A673 (cell line): ENCODE results near the gene LAP3. TPM values are rescaled to one million over a fixed set of nuclear protein-coding genes. Genes with fewer than 3 reads are reported as not detected.

Source experiments
- BruUV-seq: library from RNA; stranded (reverse); fragments of 400-500 nt; replicated peaks from 2 replicates; lab custom pipeline; 2021; lab: Mats Ljungman, UMichigan
- CTCF ChIA-PET: fragments of 300-600 bp; sonication (Branson Sonifier 250); formaldehyde crosslinking; loops from one replicate; lab custom pipeline; 2022; ENCODE audit warnings: antibody characterized with exemption; lab: Charles Lee
- POLR2A ChIA-PET: fragments of 300-600 bp; sonication (Branson Sonifier 250); formaldehyde crosslinking; loops from one replicate; lab custom pipeline; 2022; ENCODE audit warnings: antibody characterized with exemption; ENCODE audit not compliant: low non-redundant PET; lab: Charles Lee
- DNase-seq: peaks from one replicate; pipeline ENCODE4 v3.0.0-alpha.2; 2015; ENCODE audit warnings: low spot score
- H3K27ac ChIP-seq: fragments of 200-600 bp; sonication (generic); 2 replicates; pipeline ENCODE4 v1.5.1; 2016; ENCODE audit warnings: mixed run types, low read depth, mild to moderate bottlenecking, mixed read lengths, antibody characterized with exemption, low read length; ENCODE audit not compliant: poor library complexity, severe bottlenecking
- H3K27me3 ChIP-seq: fragments of 200-600 bp; sonication (generic); replicated peaks from 2 replicates; pipeline ENCODE4 v1.6.1; 2017; ENCODE audit warnings: mixed run types, low read depth, mild to moderate bottlenecking, mixed read lengths, antibody characterized with exemption, low read length; ENCODE audit not compliant: insufficient read depth, poor library complexity
- H3K36me3 ChIP-seq: fragments of 200-600 bp; sonication (generic); 2 replicates; pipeline ENCODE4 v1.6.1; 2016; ENCODE audit warnings: mixed run types, mild to moderate bottlenecking, mixed read lengths, antibody characterized with exemption, low read length; ENCODE audit not compliant: insufficient read depth, poor library complexity, severe bottlenecking
- H3K4me1 ChIP-seq: fragments of 200-600 bp; sonication (generic); 2 replicates; pipeline ENCODE4 v1.6.1; 2017; ENCODE audit warnings: mixed run types, mild to moderate bottlenecking, mixed read lengths, antibody characterized with exemption, low read length; ENCODE audit not compliant: insufficient read depth, poor library complexity, severe bottlenecking
- H3K4me3 ChIP-seq: fragments of 200-600 bp; sonication (generic); 2 replicates; pipeline ENCODE4 v1.5.1; 2016; ENCODE audit warnings: low read depth, mixed run types, mild to moderate bottlenecking, mixed read lengths, low read length; ENCODE audit not compliant: poor library complexity, severe bottlenecking
- H3K9me3 ChIP-seq: fragments of 200-600 bp; sonication (generic); 2 replicates; pipeline ENCODE4 v1.6.1; 2016; ENCODE audit warnings: mixed run types, low read depth, mild to moderate bottlenecking, mixed read lengths, antibody characterized with exemption, low read length; ENCODE audit not compliant: poor library complexity, severe bottlenecking
- EZH2 ChIP-seq: fragments of 200-600 bp; sonication (generic); IDR thresholded peaks from 2 replicates; pipeline ENCODE4 v1.6.1; 2017; ENCODE audit warnings: borderline replicate concordance, low read depth, mild to moderate bottlenecking, mixed read lengths, antibody characterized with exemption, low read length; ENCODE audit not compliant: poor library complexity, severe bottlenecking
- intact Hi-C: fragments of 100-400 bp; cut with micrococcal nuclease; formaldehyde crosslinking; loops from one replicate; pipeline ENCODE4 v1.10.0; 2022; ENCODE audit not compliant: unreplicated experiment
- total RNA-seq: library from RNA; stranded (reverse); gene quantifications from 2 replicates; pipeline ENCODE4 v1.2.3, GENCODE V29; 2021
- TF ChIP-seq, protein P1 (sequence below): fragments of 300-800, 200-600 bp; sonication (generic); conservative IDR thresholded peaks from 2 replicates; pipeline ENCODE4 v1.5.1; 2017; ENCODE audit warnings: low read depth, mild to moderate bottlenecking, antibody characterized with exemption, low read length, moderate library complexity, mixed read lengths

Gene LAP3
- total RNA-seq, 1 experiment from 2014 or later, result 54.1 TPM

DNA sequence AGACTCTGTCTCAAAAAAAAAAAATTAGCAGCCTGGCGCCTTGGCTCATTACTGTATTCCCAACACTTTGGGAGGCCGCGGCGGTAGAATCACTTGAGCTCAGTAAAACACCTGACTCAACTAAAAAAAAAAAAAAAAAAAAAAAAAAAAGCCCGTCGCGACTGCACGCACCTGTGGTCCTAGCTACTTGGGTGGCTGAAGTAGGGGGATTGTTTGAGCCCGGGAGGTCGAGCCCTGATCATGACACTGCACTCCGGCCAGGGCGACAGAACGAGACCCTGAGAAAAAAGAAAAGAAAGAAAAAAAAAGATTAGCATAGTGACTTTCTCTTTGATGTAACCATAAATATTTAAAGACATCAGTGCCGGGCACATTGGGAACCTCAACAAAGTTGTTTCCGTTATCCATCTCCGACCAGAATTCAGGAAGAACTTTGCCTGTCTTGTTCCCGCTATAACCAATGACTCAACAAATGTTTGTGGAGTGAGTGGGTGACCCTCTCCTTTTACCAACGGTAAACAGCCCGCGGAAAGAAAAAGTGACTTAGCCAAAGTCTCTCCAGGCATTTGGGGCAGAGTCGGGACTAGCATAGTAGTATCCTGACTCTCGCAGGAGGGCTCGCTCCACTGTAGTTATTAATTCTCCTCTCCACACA, 36.9 kb downstream of the LAP3 start:
- TF ChIP-seq EZH2, result no peak
- TF ChIP-seq, protein P1, sequence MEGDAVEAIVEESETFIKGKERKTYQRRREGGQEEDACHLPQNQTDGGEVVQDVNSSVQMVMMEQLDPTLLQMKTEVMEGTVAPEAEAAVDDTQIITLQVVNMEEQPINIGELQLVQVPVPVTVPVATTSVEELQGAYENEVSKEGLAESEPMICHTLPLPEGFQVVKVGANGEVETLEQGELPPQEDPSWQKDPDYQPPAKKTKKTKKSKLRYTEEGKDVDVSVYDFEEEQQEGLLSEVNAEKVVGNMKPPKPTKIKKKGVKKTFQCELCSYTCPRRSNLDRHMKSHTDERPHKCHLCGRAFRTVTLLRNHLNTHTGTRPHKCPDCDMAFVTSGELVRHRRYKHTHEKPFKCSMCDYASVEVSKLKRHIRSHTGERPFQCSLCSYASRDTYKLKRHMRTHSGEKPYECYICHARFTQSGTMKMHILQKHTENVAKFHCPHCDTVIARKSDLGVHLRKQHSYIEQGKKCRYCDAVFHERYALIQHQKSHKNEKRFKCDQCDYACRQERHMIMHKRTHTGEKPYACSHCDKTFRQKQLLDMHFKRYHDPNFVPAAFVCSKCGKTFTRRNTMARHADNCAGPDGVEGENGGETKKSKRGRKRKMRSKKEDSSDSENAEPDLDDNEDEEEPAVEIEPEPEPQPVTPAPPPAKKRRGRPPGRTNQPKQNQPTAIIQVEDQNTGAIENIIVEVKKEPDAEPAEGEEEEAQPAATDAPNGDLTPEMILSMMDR, result no peak
- ChIA-PET POLR2A (interaction anchor here (0.6 to 0.7 kb wide), 3 partner anchors 222 to 1086 kb away, joined by 3 to 11 read pairs (median 4); no protein-coding TSS in a partner anchor), CTCF (no interaction called here)
- DNase-seq, result peak; percentile 6
- TSS peak; percentile 96 for BruUV-seq
- Histone ChIP-seq H3K27me3 (no peaks in the 10 kb centered on the region), H3K36me3 (peaks cover 6% of the 10 kb centered on the region), H3K9me3 (no peaks in the 10 kb centered on the region), H3K4me1 (peaks cover 10% of the 10 kb centered on the region), H3K27ac (peak overlapping the region; percentile 86), H3K4me3 (peak overlapping the region; percentile 77)
- intact Hi-C loops, result loop anchor here (10.0 kb wide), 1 partner anchor 191 kb away; no protein-coding TSS in a partner anchor

DNA sequence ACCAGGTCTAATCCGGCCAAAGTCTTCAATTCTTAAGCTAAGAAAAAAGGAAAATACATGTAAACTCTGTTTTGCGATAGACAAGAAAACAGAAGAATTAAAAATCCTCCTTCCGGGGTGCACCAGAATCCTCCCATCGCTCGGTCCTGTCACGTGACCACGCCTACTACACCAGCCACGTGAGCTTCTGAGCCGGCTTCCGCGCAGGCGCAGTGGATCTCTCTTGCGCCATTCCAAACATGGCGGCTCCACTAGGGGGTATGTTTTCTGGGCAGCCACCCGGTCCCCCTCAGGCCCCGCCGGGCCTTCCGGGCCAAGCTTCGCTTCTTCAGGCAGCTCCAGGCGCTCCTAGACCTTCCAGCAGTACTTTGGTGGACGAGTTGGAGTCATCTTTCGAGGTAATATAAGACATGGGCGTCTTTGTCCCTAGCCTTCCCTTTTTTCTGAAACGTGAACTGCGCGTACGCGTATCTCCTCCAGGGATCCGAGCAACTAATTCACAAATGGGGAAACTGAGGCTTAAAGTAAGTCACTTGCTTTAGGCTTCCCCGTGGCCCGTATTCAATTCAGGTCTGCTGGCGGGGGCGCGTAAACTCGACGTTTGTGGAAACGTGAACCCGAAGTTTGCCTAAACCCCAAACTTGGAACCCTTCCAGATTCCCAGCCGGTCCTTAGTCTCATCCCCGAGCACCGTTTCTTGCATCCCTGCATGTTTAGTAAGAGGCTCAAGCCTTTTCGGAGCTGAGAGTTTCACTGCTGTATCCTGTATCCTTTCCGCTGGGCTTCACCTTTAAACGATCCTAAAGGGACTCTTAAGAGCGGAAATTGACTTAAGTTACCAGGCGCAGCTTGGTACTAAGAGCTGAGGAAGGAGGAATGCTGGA, 37.7 kb downstream of the LAP3 start, which contains the start of gene MED28:
MED28 (plus strand) TSS at position 226 of the 884 bp plus-strand sequence; CDS start at position 240, 14 bp downstream.
- Histone ChIP-seq H3K27ac (peak within 1 kb of the TSS; percentile 86), H3K4me3 (peak within 1 kb of the TSS; percentile 77), H3K4me1 (peaks cover 10% of the 10 kb centered on the region), H3K36me3 (peaks cover 12% of the 10 kb centered on the region), H3K9me3 (no peaks in the 10 kb centered on the region), H3K27me3 (no peaks in the 10 kb centered on the region)
- intact Hi-C loops, result loop anchor here (10.0 kb wide), 1 partner anchor 190 kb away; no protein-coding TSS in a partner anchor
- ChIA-PET POLR2A (interaction anchor here (0.6 to 0.7 kb wide), 2 partner anchors 257 to 1087 kb away, joined by 4 to 11 read pairs; no protein-coding TSS in a partner anchor), CTCF (no interaction called here)
- DNase-seq, result peak; percentile 97
- TSS peak; percentile 86 for BruUV-seq
- TF ChIP-seq EZH2, result no peak
- TF ChIP-seq, protein P1, result no peak

DNA sequence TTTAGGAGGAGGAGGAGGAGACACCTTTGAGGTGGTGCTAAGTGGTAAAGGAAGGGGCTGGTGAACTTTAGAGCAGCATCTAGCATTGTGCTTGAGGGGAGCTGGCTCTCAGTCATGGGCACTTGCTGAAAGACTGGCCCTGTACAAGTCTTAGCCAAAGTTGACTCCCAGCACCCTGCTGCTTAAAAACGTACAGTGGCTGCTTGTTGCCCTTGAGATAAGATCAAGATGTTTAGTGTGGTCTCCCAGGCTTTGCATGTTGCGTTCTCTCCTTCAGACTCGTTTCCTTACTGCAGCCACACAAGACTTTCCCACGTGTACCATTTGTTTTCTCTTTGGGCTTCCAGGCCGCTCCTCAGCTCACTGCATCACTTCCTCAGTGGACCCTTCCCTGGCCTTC, 39.3 kb downstream of the LAP3 start:
- no peak for DNase-seq
- BruUV-seq, result TSS peak; percentile 15
- Histone ChIP-seq H3K27me3 (no peaks in the 10 kb centered on the region), H3K4me1 (peaks cover 10% of the 10 kb centered on the region), H3K27ac (no peak overlapping the region), H3K9me3 (no peaks in the 10 kb centered on the region), H3K4me3 (no peak overlapping the region), H3K36me3 (peaks cover 27% of the 10 kb centered on the region)
- intact Hi-C loops, result loop anchor here (10.0 kb wide), 1 partner anchor 189 kb away; no protein-coding TSS in a partner anchor
- POLR2A ChIA-PET, result no interaction called here
- TF ChIP-seq, protein P1, result no peak
- no peak for TF ChIP-seq EZH2
- CTCF ChIA-PET, result no interaction called here
